Activated CD4-positive, alpha-beta T cell treated with anti-CD3 and anti-CD28 coated beads, Interleukin-10, Interleukin-2, amounts not matched to agents 100 ng/mL and 50 ng/mL, durations not matched to agents 16 hours and 8 hours (primary cell): ENCODE measurements around the gene LRRC27.
"Not testable (repeated sequence)": the region's sequence is repeated elsewhere in the genome, so short reads cannot be mapped to it uniquely, and the experiment has no call there.

Experiments
- DNase-seq: peaks from one replicate; pipeline ENCODE4 v3.0.0-alpha.2; 2020

The LRRC27 gene

DNA sequence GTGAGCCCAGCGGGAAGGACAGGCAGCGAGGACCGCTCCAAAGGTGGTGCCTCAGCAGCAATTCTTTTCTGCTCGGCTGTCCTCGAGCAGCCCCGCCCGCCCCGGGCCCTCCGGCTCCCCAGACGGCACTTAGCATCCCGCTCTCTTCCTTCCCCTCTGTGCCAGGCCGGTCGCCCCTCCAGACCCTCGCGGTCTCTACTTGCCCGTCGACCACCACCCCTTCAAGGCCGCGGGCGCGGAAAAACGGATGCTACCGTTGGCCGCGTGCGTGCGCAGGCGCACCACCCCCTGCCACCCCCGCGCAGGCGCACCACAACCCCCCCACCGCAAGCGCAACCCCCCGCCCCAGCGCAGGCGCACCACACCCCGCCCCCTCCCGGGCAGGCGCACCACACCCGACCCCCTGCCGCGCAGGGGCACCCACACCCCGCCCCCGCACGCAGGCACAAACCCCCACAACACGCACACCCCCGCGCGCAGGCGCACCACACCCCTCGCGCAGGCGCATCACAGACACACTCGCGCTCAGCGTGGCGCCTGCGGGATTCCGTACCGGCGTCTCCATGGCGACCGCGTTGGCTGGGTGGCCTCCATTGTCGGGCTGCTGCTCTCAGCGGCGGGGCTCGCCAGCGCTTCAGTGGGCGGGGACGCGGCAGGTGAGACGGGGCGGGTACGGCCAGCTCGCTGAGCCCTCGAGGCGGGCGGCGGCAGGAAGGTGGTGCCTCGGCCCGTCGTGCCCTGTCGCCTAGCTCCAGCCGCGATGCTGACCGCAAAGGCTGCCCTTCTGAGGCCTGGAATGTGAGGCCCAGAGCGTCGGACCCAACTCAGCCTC, at the start of gene LRRC27:
LRRC27 (plus strand) TSS at position 593 of the 832 bp plus-strand sequence. CDS start 1,332 bp downstream, outside the sequence.
- DNase-seq, result peak; percentile 99

GRCh38 chr10:132282667-132283603, 49.1 kb upstream of the LRRC27 start:
- DNase-seq, result no peak

- DNase-seq, result no peak
Measured at GRCh38 chr10:132283604-132284382, 48.2 kb upstream of the LRRC27 start.

DNA sequence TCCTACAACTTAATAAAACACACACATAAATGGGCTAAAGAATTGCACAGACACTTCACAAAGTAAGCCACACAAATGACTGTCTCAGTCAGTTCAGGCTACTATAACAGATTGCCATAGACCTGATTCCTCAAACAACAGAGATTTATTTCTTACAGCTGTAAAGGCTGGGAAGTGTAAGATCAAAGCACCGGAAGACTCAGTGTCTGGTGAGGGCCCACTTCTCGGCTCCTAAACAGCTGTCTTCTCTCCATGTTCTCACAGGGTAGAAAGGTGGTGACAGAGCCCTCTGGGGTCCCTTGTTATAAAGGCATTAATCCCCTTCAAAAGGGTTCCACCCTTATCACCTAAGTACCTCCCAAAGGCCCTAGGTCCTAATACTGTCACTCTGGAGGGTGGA, 42.6 kb upstream of the LRRC27 start:
- DNase-seq, result no peak

DNA sequence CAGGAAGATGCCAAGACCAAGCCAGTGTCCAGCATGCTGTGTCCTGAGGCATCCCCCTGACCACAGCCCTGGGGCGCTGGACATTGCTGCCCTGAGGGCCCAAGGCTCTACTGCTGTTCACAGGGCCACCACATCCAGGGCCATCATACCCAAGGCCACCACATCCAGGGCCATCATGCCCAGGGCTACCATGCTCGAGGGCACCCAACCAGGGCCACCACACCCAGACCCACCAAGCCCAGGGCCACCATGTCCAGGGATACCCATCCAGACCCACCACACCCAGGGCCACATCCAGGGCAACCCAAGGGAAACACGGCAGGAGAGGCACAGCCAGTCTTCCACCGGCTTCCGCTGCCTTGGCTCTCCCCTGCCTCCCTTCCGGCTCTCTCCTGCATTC, 41.4 kb upstream of the LRRC27 start:
- DNase-seq, result no peak

DNA sequence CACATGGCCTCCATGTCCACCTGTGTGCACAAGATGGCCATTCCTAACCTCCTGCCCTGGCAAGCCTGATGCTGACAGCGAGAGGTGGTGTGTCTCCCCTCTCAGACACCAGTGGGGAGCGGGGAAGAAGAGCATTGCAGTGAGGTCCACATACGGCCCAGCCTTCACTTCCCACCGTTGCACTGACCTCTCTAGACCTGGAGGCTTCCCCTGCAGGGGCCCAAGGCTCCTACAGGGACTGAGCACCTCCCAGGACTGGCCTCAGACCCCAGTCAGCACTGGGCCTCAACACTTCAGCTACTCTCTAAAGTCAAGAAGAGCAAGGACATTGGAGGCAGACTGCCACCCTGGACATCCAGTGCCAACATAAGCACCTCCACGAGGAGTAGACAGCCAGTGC, 40.2 kb upstream of the LRRC27 start:
- no peak for DNase-seq

GRCh38 chr10:132292287-132293200, 39.4 kb upstream of the LRRC27 start:
- no peak for DNase-seq

GRCh38 chr10:132293201-132293812, 38.7 kb upstream of the LRRC27 start:
- DNase-seq, result no peak

- DNase-seq, result no peak
Measured at GRCh38 chr10:132293813-132294520, 38.0 kb upstream of the LRRC27 start.

DNA sequence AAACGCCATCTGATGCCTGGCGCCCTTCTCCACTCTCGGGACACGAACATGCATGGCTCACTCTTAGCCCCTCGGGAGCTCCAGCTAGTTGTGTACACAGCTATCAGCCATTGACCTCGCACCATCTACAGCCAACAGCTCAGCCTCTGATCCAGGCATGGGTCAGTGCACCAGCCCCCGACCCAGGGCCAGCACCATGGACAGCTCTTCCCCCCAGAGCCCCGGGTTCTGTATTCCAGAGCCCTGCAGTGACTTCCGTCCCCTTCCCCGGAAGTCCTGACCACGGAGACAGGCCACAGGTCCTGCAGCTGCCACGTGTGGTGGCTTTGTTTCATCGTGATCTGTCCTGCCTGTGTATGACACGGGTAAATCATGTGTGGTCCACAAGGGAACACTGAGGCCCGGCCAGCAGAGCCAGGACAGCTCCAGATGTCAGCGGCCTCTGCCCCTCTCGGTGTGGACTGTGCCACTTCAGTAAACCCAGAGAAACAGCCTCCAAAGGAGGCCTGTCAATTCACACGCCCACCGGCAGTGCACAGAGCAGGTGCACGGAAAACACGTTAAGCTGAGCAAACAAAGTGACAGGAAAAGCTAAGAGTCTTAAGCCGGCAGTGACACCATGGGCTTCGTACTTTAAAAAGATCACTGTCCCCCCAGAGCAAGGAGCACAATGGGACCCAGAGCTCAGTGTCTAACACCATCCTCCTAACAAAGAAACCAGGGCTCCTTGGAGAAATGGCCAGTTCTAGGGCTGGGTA, 37.3 kb upstream of the LRRC27 start:
- DNase-seq, result no peak

- not testable (repeated sequence) for DNase-seq
Measured at GRCh38 chr10:132295481-132295880, 36.5 kb upstream of the LRRC27 start.

- DNase-seq, result no peak
Measured at GRCh38 chr10:132296666-132297443, 35.1 kb upstream of the LRRC27 start.

GRCh38 chr10:132297526-132297925, 34.5 kb upstream of the LRRC27 start:
- no peak for DNase-seq

- DNase-seq, result no peak
Measured at GRCh38 chr10:132298038-132298881, 33.7 kb upstream of the LRRC27 start.

GRCh38 chr10:132299371-132300336, 32.3 kb upstream of the LRRC27 start:
- no peak for DNase-seq

DNA sequence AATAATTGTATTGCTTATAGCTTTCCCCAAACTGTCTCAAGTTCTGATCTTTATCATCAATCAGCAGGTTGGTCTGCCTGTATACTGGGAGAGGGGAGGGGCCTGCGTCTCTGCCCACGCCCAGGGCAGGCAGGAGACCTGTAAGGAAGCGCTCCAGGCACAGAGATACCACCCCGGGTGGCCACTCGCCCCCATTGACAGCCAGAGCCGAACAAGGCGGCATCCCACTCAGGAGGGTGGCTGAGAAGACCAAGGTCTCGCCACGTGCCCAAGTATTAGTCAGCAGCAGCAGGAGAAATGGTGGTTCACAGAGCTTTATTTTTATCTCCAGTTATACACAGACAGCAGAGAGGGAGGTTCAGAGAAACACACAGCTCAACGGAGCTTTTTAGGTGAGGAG, 31.4 kb upstream of the LRRC27 start:
- DNase-seq, result no peak
